Neuron (in vitro differentiated cells): ENCODE measurements around the gene EXOC3L1.
A peak's percentile ranks its signal among the peaks of the same experiment; 100 is the strongest.

Source experiments
- H2AFZ ChIP-seq: one replicate; pipeline ENCODE4 v1.6.1; 2013; ENCODE audit warnings: low read depth, mild to moderate bottlenecking, inconsistent platforms, low read length, moderate library complexity
- H3K27me3 ChIP-seq: one replicate; pipeline ENCODE4 v1.6.1; 2013; ENCODE audit warnings: low read length; ENCODE audit not compliant: insufficient read depth
- H3K36me3 ChIP-seq: one replicate; pipeline ENCODE4 v1.6.1; 2013; ENCODE audit warnings: low read length; ENCODE audit not compliant: insufficient read depth
- H3K4me1 ChIP-seq: one replicate; pipeline ENCODE4 v1.6.1; 2013; ENCODE audit warnings: low read length; ENCODE audit not compliant: insufficient read depth
- H3K4me3 ChIP-seq: 2 replicates; pipeline ENCODE4 v1.5.1; 2013; ENCODE audit warnings: mild to moderate bottlenecking, low read length, moderate library complexity
- H3K9me3 ChIP-seq: one replicate; pipeline ENCODE4 v1.6.1; 2013; ENCODE audit warnings: low read length

EXOC3L1 gene

DNA sequence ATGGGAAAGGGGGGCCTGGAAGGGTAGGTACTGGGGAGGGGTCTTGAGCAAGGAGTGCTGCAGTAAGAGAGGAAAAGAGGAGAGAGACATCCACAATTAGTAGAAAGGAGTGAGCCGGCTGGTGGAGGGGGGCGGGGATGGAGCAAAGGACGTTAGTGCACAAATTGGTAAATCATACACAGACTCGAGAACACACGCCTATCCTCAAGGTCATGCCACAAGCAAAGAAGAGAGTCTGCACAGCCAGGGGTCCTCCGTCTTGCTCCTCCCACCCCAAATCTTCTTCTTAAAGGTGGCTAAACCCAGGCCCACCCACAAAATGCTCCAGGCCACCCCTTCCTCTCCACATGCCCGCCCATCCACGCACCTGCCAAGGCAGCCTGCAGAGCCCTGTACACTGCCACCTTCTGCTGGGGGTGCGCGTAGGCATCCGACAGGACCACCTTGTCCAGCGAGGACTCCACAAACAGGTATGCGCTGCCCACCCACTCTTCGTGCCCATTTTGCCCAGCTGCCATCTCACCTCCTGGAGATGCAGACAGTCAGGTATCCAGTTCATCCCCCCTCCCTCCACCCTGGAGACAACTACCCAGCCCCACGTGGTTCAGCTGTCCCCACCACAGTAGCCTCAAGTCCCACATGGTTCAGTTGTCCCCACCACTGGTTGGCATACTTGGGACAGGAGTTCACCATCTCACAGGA is 33.6 kb downstream of the EXOC3L1 start:
- H3K4me1 ChIP-seq = peaks cover 8% of the 10 kb centered on the region
- no peaks in the 10 kb centered on the region for H3K36me3 ChIP-seq
- H2AFZ ChIP-seq = no peak overlapping the region
- peaks cover 80% of the 10 kb centered on the region for H3K27me3 ChIP-seq
- no peaks in the 10 kb centered on the region for H3K9me3 ChIP-seq
- no peak overlapping the region for H3K4me3 ChIP-seq

DNA sequence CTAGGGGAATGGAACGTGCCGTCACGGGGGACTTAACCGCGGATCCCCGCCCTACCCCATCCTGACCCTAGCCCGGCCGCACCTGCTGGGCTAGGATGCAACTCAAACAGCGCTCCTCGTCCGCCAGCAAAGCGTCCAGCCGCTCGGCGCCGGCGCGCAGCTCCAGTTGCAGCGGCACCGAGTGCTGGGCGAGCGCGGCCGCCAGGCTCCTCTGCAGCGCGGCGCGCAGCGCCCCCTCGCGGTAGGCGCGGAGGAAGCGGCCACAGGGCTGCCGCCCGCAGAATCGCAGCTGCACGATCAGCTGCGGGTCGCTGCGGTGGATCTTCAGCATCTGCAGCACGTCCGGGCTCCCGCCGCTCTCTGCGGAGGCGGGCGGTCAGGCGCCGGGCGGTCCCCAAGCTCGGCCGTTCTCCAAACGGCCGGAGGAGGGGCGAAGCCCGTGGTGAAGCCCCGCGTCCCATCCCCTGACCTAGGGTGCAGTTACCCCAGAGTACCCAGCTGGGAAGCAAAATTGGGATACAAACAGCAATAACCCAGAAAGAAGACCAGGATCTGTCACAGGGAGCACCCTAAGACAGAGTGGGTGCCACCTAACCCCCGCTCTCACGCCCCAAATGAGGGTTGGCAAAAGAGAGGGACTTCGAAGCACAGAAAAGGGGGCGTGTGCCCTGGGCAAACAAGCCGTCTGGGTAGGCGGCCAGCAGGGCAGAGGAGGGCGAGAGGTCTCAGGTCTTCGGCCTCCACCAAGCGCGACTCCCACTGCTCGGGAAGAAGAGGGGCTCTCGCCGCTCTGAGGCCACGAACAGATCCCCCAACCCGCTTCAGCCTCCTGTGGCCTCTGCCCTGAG is 34.4 kb downstream of the EXOC3L1 start:
- H3K36me3 ChIP-seq = no peaks in the 10 kb centered on the region
- H2AFZ ChIP-seq = no peak overlapping the region
- no peaks in the 10 kb centered on the region for H3K9me3 ChIP-seq
- peak overlapping the region; percentile 30 for H3K4me3 ChIP-seq
- peaks cover 81% of the 10 kb centered on the region for H3K27me3 ChIP-seq
- peaks cover 8% of the 10 kb centered on the region for H3K4me1 ChIP-seq

DNA sequence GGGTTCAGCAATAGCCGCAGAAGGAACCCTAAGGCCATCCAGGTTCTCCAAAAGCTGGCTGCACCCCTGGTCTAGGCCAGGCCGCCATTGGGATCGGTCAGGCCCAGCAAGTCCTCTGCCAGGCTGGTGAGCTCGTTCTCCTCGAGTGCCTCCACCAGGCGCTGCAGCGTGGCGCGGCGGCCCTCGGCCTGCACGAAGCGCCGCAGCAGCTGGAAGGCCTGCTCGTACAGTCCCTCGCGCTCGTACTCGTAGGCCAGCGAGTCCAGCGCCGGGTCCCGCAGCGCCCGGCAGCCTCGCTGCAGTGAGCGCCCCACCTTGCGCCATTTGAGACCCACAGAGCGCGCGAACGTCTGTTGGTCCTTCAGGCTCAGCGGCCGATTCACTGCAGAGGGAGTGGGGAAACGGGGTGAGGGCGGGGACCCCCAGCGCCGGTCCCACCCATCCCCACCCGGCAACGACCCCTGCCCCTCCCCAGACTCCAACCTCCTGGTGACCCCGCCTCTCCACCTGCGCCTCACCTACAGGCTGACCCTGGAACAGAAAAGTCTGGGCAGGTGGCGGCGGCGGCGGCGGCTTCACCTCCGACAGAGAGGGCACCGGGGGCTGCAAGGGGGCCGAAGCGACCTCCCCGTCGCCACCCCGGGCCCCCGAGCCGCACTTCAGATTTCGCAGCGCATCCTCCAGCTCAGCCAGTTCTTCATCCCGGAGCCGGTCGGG is 35.2 kb downstream of the EXOC3L1 start:
- peaks cover 8% of the 10 kb centered on the region for H3K4me1 ChIP-seq
- H3K36me3 ChIP-seq = no peaks in the 10 kb centered on the region
- H3K4me3 ChIP-seq = peak overlapping the region; percentile 30
- H2AFZ ChIP-seq = no peak overlapping the region
- peaks cover under 1% of the 10 kb centered on the region for H3K9me3 ChIP-seq
- peaks cover 75% of the 10 kb centered on the region for H3K27me3 ChIP-seq

DNA sequence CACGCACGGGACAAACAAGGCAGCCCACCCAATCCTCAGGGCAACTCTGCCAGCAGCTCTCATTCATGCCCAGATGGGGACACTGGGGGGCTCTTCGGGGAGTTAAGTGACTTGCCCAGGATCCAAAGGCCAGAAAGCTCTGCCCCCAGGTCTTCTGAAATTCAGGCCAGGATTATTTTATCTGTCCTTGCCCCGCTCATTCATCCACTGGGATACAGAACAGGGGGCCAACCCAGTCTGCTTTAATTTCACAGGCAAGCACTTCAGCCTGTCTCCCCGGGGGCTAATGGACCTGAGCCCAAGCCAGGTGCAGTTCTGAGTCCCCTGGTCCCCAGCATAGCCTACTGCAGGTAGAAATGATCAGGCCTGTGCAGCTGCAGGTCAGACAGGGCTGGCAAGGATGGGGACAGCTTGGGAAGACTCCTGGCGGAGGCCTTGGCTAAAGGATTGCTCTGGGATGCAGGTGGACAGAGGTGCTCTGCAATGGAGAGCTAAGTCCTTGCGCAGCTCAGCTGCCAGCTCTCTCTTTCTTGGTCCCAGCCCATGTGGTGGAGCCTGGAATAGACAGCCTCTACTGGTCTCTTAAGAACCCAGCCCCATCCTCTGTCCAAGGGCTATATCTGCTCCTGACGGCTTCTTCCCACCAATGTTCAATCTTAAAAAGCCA is 38.4 kb downstream of the EXOC3L1 start:
- H3K4me3 ChIP-seq = peak overlapping the region; percentile 46
- peaks cover 24% of the 10 kb centered on the region for H3K36me3 ChIP-seq
- peak overlapping the region; percentile 58 for H2AFZ ChIP-seq
- H3K9me3 ChIP-seq = peaks cover 10% of the 10 kb centered on the region
- peaks cover 44% of the 10 kb centered on the region for H3K27me3 ChIP-seq
- peaks cover 4% of the 10 kb centered on the region for H3K4me1 ChIP-seq

DNA sequence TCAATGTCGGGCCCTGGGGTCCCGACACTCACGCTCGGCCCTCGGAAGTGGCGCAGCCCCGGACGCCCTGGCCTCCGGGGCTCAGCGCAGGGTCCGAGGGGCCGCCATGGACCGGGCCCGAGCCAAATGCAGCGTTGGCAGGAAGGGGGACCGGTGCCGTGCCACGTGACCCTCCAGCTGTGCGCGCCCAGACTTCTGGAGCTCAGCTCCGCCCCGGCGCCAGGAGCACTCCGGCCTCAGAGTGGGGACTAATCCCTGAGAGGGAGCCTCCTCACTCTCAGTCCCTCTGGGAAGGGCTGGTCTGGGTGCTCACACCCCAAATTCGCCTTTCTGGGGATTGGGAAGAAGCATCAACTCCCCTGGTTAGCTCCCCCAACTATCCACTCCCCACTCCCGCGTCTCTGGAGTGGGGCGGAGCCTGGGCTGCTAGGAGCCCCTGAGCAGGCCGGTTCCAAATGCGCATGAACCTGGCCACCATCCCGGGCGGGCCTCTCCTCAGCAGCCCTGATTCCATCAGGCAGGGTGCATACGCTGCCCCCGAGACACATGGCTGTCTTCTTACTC is 39.0 kb downstream of the EXOC3L1 start, which contains the start of gene B3GNT9:
Gene B3GNT9 (minus strand): TSS at position 166 of the 564 bp plus-strand sequence. CDS start 513 bp downstream, outside the sequence.
- Histone ChIP-seq H3K4me1 (peaks cover 4% of the 10 kb centered on the region), H3K27me3 (peaks cover 37% of the 10 kb centered on the region), H3K9me3 (peaks cover 10% of the 10 kb centered on the region), H3K36me3 (peaks cover 30% of the 10 kb centered on the region), H3K4me3 (peak within 1 kb of the TSS; percentile 46), H2AFZ (peak within 1 kb of the TSS; percentile 58)

DNA sequence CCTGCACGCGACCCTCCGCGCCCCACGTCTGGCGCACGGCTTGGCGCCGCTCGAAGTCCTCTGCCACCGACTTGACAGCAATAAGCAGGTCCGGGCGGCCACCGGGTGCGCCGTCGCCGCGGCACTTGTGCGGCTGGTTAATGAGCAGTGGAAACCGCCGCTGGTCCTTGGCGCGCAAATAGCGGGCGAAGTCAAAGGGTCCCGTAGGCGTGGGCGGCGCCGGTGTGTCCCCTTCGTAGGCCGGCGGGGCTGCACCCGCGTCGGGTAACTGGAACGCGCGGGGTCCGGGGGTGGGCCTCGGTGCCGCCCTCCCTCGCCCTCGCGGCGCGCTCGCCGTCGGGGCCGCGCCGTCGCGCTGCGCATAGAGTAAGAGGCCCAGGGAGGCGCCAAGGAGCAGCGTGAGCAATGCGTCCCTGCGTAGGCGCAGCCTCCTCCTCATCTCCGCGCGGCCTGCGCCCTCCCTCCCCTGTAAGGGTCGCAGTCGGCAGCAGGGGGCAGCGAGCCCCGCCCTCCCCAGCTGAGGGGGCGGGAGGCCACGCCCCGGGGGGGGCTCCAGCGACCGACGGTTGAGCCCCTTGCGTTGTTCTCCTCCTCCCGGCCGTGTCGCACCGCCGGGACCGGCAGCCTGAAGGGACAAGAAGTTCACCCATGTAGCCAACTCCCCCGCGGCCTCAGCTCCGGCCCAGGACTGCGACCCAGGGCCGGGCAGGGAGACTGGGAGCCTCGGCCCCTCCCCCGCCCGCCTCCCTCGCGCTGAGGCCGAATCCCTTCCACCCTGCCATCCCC is 39.7 kb downstream of the EXOC3L1 start:
- H3K4me3 ChIP-seq = peak overlapping the region; percentile 46
- H3K9me3 ChIP-seq = peaks cover 10% of the 10 kb centered on the region
- peaks cover 31% of the 10 kb centered on the region for H3K27me3 ChIP-seq
- peak overlapping the region; percentile 58 for H2AFZ ChIP-seq
- peaks cover 2% of the 10 kb centered on the region for H3K4me1 ChIP-seq
- H3K36me3 ChIP-seq = peaks cover 37% of the 10 kb centered on the region

DNA sequence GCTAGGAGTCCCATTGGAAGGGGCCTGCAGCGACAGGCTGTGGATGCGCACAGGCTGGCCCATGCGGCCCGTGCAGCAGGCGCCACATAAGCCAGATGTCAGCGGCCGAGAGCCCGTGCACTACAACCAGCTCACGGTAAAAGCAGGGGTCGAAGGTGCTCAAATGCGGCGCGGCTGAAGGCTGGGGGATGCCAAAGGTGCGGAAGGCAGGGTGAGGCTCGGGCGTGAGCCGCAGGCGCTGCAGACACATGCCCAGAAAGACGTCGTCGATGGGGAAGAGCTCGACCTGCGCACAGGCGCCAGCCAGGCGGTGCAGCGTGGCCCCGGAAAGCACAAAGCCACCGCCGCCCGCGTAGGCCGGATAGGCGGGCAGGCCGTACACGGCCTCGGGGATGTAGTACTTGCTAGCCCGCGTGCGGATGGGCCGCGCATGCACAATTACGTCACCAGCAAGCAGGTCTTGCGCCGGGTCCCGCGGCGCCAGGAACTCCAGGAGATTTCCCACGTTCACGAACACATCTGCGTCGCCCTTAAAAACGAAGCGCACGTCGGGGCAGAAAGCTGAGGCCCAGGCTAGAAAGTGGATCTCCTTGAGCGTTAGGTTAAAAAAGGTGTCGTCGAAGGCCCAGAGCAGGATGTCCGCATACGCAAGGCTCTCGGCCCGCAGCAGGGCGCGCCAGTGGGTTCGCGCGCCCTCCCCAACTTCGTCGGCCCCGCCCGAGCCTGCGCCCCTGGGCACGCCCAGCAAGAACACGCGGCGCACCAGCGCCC is 40.5 kb downstream of the EXOC3L1 start:
- Histone ChIP-seq H3K27me3 (peaks cover 27% of the 10 kb centered on the region), H3K4me3 (no peak overlapping the region), H3K4me1 (no peaks in the 10 kb centered on the region)

DNA sequence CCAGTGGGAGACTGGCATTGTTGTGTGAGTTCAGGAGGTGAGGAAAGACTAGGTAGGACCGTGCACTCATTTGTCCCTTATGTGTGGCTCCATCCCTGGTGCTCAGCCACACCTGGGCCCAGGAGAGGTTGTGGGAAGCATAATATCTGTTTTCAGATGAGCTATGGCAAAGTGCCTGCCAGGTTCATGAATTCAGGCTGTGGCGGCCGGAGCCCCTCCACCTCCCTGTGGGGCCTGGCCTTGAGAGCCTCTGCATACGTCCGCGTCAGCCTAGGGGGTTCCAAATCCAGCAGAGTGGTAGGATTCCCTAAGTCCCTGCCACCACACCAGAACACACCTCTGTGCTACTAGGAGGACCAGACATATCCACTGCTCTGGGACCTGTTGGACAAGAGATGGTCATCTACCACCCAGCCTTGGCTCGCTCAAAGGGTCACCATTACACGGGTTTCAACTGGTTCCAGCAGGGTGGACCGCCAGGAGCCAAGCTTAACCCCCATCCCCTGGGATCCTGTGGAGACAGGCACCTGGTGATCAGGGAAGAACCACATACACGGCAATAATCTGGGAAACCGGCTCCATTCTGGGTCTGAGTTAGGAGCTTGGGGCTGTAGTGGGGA is 41.2 kb downstream of the EXOC3L1 start:
- H3K36me3 ChIP-seq = peaks cover 51% of the 10 kb centered on the region

More for the DNA sequence above, 40.5 kb downstream of the EXOC3L1 start:
- Histone ChIP-seq H3K36me3 (peaks cover 45% of the 10 kb centered on the region), H2AFZ (no peak overlapping the region), H3K9me3 (peaks cover 10% of the 10 kb centered on the region)

DNA sequence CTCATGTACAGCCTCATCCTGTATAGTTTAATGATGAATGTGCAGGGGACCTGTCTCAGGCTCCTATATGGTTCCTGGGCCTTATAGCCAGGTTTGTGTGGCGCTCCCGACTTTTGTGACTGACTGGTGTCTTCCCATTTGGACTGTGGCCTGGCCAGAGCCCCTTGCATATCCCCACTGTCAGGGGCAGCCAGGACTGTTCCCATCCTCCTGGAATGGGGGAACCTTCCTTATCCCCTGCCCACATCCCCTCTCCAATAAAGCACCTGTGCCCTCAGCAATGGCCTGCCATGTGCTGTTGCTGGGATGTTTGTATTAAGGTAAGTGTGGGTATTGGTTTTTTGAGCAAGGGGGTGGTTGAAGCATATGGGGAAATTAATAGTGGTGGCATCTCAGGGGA is 41.7 kb downstream of the EXOC3L1 start:
- no peak overlapping the region for H3K4me3 ChIP-seq
- peaks cover 18% of the 10 kb centered on the region for H3K27me3 ChIP-seq
- peaks cover 10% of the 10 kb centered on the region for H3K9me3 ChIP-seq
- H2AFZ ChIP-seq = no peak overlapping the region
- H3K4me1 ChIP-seq = no peaks in the 10 kb centered on the region
- peaks cover 56% of the 10 kb centered on the region for H3K36me3 ChIP-seq

More for the DNA sequence above, 41.2 kb downstream of the EXOC3L1 start:
- Histone ChIP-seq H3K4me3 (no peak overlapping the region), H3K9me3 (peaks cover 10% of the 10 kb centered on the region), H3K27me3 (peaks cover 20% of the 10 kb centered on the region), H2AFZ (no peak overlapping the region), H3K4me1 (no peaks in the 10 kb centered on the region)

DNA sequence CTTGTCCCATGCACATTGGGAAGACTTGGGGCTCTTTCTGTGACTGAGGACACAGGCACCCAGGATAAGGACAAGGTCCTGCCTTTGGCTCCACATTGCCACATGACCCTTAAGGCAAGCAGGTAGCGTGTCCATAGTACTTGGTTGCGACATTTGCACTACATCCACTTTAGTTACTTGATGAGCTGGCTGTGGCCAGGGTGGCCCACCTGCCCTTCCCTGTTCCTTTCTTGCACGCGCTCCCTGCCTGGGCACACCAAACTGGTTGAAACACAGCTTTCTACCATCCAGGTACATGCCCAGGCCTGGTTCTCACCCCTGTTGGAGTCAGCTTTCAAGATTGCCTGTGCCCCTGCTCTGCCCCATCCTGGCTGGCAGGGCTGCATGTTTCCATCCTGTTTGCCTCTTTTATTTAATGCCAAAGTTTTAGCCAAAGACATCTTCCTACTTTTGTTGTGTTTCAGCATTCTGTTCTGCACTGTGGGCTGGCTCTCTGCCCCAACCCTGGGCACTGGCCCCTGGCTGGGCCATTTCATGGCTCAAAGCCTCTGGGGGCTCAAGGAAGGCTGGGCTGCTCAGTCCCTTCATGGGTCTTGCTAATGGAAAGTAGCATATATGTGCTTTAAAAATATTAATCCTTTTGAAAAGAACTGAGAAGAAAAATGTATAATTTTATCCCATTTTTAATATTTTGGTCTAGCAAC is 42.3 kb downstream of the EXOC3L1 start:
- Histone ChIP-seq H3K4me3 (no peak overlapping the region), H3K9me3 (peaks cover 10% of the 10 kb centered on the region), H3K36me3 (peaks cover 62% of the 10 kb centered on the region), H2AFZ (no peak overlapping the region), H3K27me3 (peaks cover 12% of the 10 kb centered on the region), H3K4me1 (no peaks in the 10 kb centered on the region)
